ENCODE data around the gene EXOC4. TPM values are rescaled to one million over a fixed set of nuclear protein-coding genes. Genes with fewer than 3 reads are reported as not detected.
A peak's percentile ranks its signal among the peaks of the same experiment; 100 is the strongest.

Gene EXOC4
- total and polyA plus RNA-seq, 2 experiments from 2014 or later: 23.9 to 51.7 TPM

GRCh38 chr7:133646472-133647315 is 393.8 kb downstream of the EXOC4 start:
- no peaks in the 10 kb centered on the region for H3K9me2 ChIP-seq (ENCODE audit: insufficient read depth)
- no peaks in the 10 kb centered on the region for H3K79me2 ChIP-seq (ENCODE audit: insufficient read depth)
- in situ Hi-C loops (cut with MboI): no loop called here
- TF ChIP-seq EZH2phosphoT487 (IDR thresholded peaks at IDR 0.05; ENCODE audit: insufficient read depth, low read depth) (no peak), EZH2 (IDR thresholded peaks at IDR 0.05; ENCODE audit: insufficient read depth, poor library complexity, severe bottlenecking) (no peak)
- no peak overlapping the region for H3K9ac ChIP-seq
- no peak overlapping the region for H3K4me3 ChIP-seq
- H3K4me2 ChIP-seq (ENCODE audit: unreplicated experiment): peak overlapping the region; percentile 14
- 0 out of 2 replicates have a peak overlapping the region, but pooled peaks have one; percentile 21 for H3K27ac ChIP-seq
- peaks cover 27% of the 10 kb centered on the region for H3K4me1 ChIP-seq (ENCODE audit: insufficient read depth)
- H4K20me1 ChIP-seq (ENCODE audit: insufficient read depth): no peaks in the 10 kb centered on the region
- peaks cover 30% of the 10 kb centered on the region; the same call in 1 of the 2 replicates for H3F3A ChIP-seq (ENCODE audit: insufficient read depth)
- peaks cover 5% of the 10 kb centered on the region for H3K9me3 ChIP-seq (ENCODE audit: low read depth)
- no peaks in the 10 kb centered on the region for H3K27me3 ChIP-seq (replicated peaks; ENCODE audit: insufficient read depth)
- no peak overlapping the region for H2AFZ ChIP-seq
- DNase-seq: no peak
- H3K36me3 ChIP-seq (ENCODE audit: low read depth): no peaks in the 10 kb centered on the region
- WGBS, 2 experiments (ENCODE audit: low coverage in 1 of 2, low lambda C conversion rate in 2 of 2, missing lambda C conversion rate in 2 of 2): 90 to 91% methylated on average over 7 of the region's 7 CpGs

GRCh38 chr7:133649593-133649992 is 396.7 kb downstream of the EXOC4 start:
- H3K27ac ChIP-seq: peak overlapping the region; percentile 52
- no peaks in the 10 kb centered on the region for H3K36me3 ChIP-seq (ENCODE audit: low read depth)
- in situ Hi-C loops (cut with MboI): no loop called here
- WGBS, 2 experiments (ENCODE audit: low coverage in 1 of 2, low lambda C conversion rate in 2 of 2, missing lambda C conversion rate in 2 of 2): 96 to 100% methylated on average over 1 of the region's 1 CpG
- H3K9me2 ChIP-seq (ENCODE audit: insufficient read depth): no peaks in the 10 kb centered on the region
- no peaks in the 10 kb centered on the region for H3K27me3 ChIP-seq (replicated peaks; ENCODE audit: insufficient read depth)
- H3K4me3 ChIP-seq: no peak overlapping the region
- no peak overlapping the region for H3K4me2 ChIP-seq (ENCODE audit: unreplicated experiment)
- peaks cover 30% of the 10 kb centered on the region; the same call in 1 of the 2 replicates for H3F3A ChIP-seq (ENCODE audit: insufficient read depth)
- TF ChIP-seq EZH2 (IDR thresholded peaks at IDR 0.05; ENCODE audit: insufficient read depth, poor library complexity, severe bottlenecking) (no peak), EZH2phosphoT487 (IDR thresholded peaks at IDR 0.05; ENCODE audit: insufficient read depth, low read depth) (no peak)
- no peak overlapping the region for H3K9ac ChIP-seq
- DNase-seq: peak; percentile 31
- no peaks in the 10 kb centered on the region for H4K20me1 ChIP-seq (ENCODE audit: insufficient read depth)
- peaks cover 36% of the 10 kb centered on the region for H3K4me1 ChIP-seq (ENCODE audit: insufficient read depth)
- H2AFZ ChIP-seq: no peak overlapping the region
- no peaks in the 10 kb centered on the region for H3K79me2 ChIP-seq (ENCODE audit: insufficient read depth)
- peaks cover under 1% of the 10 kb centered on the region for H3K9me3 ChIP-seq (ENCODE audit: low read depth)

DNA sequence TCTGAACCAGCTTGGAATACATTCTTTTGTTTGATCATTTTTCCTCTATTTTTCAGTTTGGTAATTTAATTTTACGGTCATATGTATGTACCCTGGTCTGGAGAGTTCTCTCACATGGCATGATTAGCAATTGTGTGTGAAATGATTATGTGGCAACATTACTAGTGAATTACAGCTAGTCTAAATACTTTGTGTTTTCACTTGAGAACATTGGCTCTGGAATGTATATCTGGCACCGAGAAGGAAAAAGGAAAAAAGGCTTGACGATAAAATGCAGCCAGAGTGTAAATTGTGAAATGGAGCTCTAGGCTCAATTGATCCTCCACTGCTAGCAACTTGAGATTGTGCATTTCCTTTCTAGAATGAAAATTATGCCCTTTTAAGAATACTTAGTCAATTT is 397.2 kb downstream of the EXOC4 start:
- TF ChIP-seq EZH2phosphoT487 (IDR thresholded peaks at IDR 0.05; ENCODE audit: insufficient read depth, low read depth) (no peak), EZH2 (IDR thresholded peaks at IDR 0.05; ENCODE audit: insufficient read depth, poor library complexity, severe bottlenecking) (no peak)
- 40 to 45% methylated on average over 3 of the region's 3 CpGs for WGBS, 2 experiments (ENCODE audit: low coverage in 1 of 2, low lambda C conversion rate in 2 of 2, missing lambda C conversion rate in 2 of 2)
- peak overlapping the region; percentile 52 for H3K27ac ChIP-seq
- peak overlapping the region; percentile 29 for H3K4me2 ChIP-seq (ENCODE audit: unreplicated experiment)
- no peak overlapping the region for H3K9ac ChIP-seq
- H3F3A ChIP-seq (ENCODE audit: insufficient read depth): peaks cover 30% of the 10 kb centered on the region; the same call in 1 of the 2 replicates
- in situ Hi-C loops (cut with MboI): no loop called here
- DNase-seq: peak; percentile 60
- H3K9me2 ChIP-seq (ENCODE audit: insufficient read depth): no peaks in the 10 kb centered on the region
- H3K4me3 ChIP-seq: no peak overlapping the region
- H3K79me2 ChIP-seq (ENCODE audit: insufficient read depth): no peaks in the 10 kb centered on the region
- no peaks in the 10 kb centered on the region for H3K36me3 ChIP-seq (ENCODE audit: low read depth)
- no peaks in the 10 kb centered on the region for H3K27me3 ChIP-seq (replicated peaks; ENCODE audit: insufficient read depth)
- peaks cover 36% of the 10 kb centered on the region for H3K4me1 ChIP-seq (ENCODE audit: insufficient read depth)
- H4K20me1 ChIP-seq (ENCODE audit: insufficient read depth): no peaks in the 10 kb centered on the region
- H2AFZ ChIP-seq: no peak overlapping the region
- H3K9me3 ChIP-seq (ENCODE audit: low read depth): no peaks in the 10 kb centered on the region

DNA sequence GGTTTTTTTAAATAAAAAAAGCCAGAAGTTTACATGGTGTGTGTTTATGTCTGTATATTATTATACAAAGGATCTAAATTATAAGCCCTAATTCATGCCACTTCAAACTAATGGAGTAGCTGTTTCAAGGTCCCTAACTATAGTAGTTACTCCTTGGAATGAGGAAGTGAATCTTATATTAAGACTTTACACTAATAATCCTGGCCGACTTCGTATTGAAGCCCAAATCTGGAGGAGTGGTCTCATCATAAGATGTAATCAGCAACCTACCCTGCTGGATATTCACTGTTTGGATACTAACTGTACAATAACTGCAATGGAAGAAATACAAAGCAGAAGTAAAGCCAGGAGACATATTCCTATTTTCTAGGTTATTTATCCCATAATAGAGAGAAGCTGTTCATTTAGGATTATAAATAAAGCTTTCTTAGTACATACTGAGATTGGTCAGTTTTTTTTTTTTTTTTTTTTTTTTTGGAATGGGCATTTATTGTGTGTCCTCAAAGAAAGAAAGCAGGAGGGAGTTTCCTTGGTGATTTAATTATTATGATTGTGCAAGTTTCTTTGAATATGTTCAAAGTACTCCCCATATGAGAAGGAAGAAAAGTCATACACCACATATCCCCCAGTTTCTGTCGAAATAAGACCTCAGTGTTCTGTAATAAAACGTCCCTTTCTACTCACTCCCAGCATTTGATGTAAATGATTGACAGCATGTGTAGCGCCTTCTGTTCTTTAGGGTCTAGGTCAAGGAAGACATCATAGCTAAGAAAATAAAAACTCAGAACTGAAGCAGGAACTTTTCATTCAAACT is 397.8 kb downstream of the EXOC4 start:
- H3K9ac ChIP-seq: no peak overlapping the region
- H3K4me3 ChIP-seq: no peak overlapping the region
- 87 to 93% methylated on average over 5 of the region's 5 CpGs for WGBS, 2 experiments (ENCODE audit: low coverage in 1 of 2, low lambda C conversion rate in 2 of 2, missing lambda C conversion rate in 2 of 2)
- in situ Hi-C loops (cut with MboI): no loop called here
- no peak for TF ChIP-seq EZH2 (IDR thresholded peaks at IDR 0.05; ENCODE audit: insufficient read depth, poor library complexity, severe bottlenecking)
- no peaks in the 10 kb centered on the region for H3K9me3 ChIP-seq (ENCODE audit: low read depth)
- peak; percentile 8 for DNase-seq
- H3K9me2 ChIP-seq (ENCODE audit: insufficient read depth): no peaks in the 10 kb centered on the region
- peak overlapping the region; percentile 52 for H3K27ac ChIP-seq
- no peaks in the 10 kb centered on the region for H3K27me3 ChIP-seq (replicated peaks; ENCODE audit: insufficient read depth)
- no peaks in the 10 kb centered on the region for H3K79me2 ChIP-seq (ENCODE audit: insufficient read depth)
- H2AFZ ChIP-seq: no peak overlapping the region
- peaks cover 25% of the 10 kb centered on the region; the same call in 1 of the 2 replicates for H3F3A ChIP-seq (ENCODE audit: insufficient read depth)
- no peaks in the 10 kb centered on the region for H3K36me3 ChIP-seq (ENCODE audit: low read depth)
- H4K20me1 ChIP-seq (ENCODE audit: insufficient read depth): no peaks in the 10 kb centered on the region
- H3K4me1 ChIP-seq (ENCODE audit: insufficient read depth): peaks cover 33% of the 10 kb centered on the region
- peak overlapping the region; percentile 29 for H3K4me2 ChIP-seq (ENCODE audit: unreplicated experiment)
